Stimulated activated CD8-positive, alpha-beta memory T cell treated with anti-CD3 and anti-CD28 coated beads, Interleukin-7, amount 100 ng/mL, for 48 hours (primary cell): Measurements from ENCODE around the gene XPO6.

Experiments used
- DNase-seq, 2 donors: peaks; one replicate each; pipeline ENCODE4 v3.0.0-alpha.2; 2020; ENCODE audit warnings: low read depth in 1 of 2; ENCODE audit errors: extremely low read depth in 1 of 2

XPO6 gene

GRCh38 chr16:28161626-28162025 is 50.1 kb downstream of the XPO6 start:
- no peak for DNase-seq

- DNase-seq, result no peak
Observed at GRCh38 chr16:28158136-28158535, 53.6 kb downstream of the XPO6 start.

GRCh38 chr16:28156056-28156680 is 55.6 kb downstream of the XPO6 start:
- no peak for DNase-seq

GRCh38 chr16:28155293-28155692 is 56.5 kb downstream of the XPO6 start:
- no peak for DNase-seq

GRCh38 chr16:28151180-28151579 is 60.6 kb downstream of the XPO6 start:
- no peak for DNase-seq

- DNase-seq, result no peak
Observed at GRCh38 chr16:28149011-28149888, 62.5 kb downstream of the XPO6 start.

- no peak for DNase-seq
Observed at GRCh38 chr16:28146536-28146935, 65.2 kb downstream of the XPO6 start.

- no peak for DNase-seq
Observed at GRCh38 chr16:28145796-28146195, 66.0 kb downstream of the XPO6 start.

GRCh38 chr16:28140788-28141618 is 70.8 kb downstream of the XPO6 start:
- peak in 1 of 2 donors; percentile 60 for DNase-seq

- DNase-seq, result no peak
Observed at GRCh38 chr16:28139530-28139929, 72.2 kb downstream of the XPO6 start.

- no peak for DNase-seq
Observed at GRCh38 chr16:28136751-28137434, 74.9 kb downstream of the XPO6 start.

GRCh38 chr16:28133666-28134065 is 78.1 kb downstream of the XPO6 start:
- no peak for DNase-seq

- no peak for DNase-seq
Observed at GRCh38 chr16:28131743-28132393, 79.9 kb downstream of the XPO6 start.

GRCh38 chr16:28131181-28131580 is 80.6 kb downstream of the XPO6 start:
- DNase-seq, result no peak

- no peak for DNase-seq
Observed at GRCh38 chr16:28130099-28131088, 81.4 kb downstream of the XPO6 start.

- DNase-seq, result no peak
Observed at GRCh38 chr16:28126684-28127620, 84.8 kb downstream of the XPO6 start.

- DNase-seq, result no peak
Observed at GRCh38 chr16:28125592-28125991, 86.2 kb downstream of the XPO6 start.

- DNase-seq, result no peak
Observed at GRCh38 chr16:28121527-28121926, 90.2 kb downstream of the XPO6 start.
